MG63 (cell line): ENCODE measurements around the gene DYNLT1. TPM values are rescaled to one million over a fixed set of nuclear protein-coding genes. Genes with fewer than 3 reads are reported as not detected.
"Not testable (repeated sequence)": the region's sequence is repeated elsewhere in the genome, so short reads cannot be mapped to it uniquely, and the experiment has no call there.

Experiments used
- DNase-seq: peaks from one replicate; pipeline ENCODE4 v3.0.0-alpha.2; 2020
- H3K27me3 ChIP-seq: fragments of 250-450 bp; sonication (Bioruptor Pico); 2 replicates; pipeline ENCODE4 v1.5.1; 2020; ENCODE audit warnings: mild to moderate bottlenecking, moderate library complexity
- H3K36me3 ChIP-seq: fragments of 250-450 bp; sonication (Bioruptor Pico); 2 replicates; pipeline ENCODE4 v1.5.1; 2020; ENCODE audit warnings: mild to moderate bottlenecking, moderate library complexity
- H3K4me3 ChIP-seq: fragments of 250-450 bp; sonication (Bioruptor Pico); 2 replicates; pipeline ENCODE4 v1.5.1; 2020; ENCODE audit warnings: mild to moderate bottlenecking, moderate library complexity
- H3K9me3 ChIP-seq: fragments of 250-450 bp; sonication (Bioruptor Pico); 2 replicates; pipeline ENCODE4 v1.5.1; 2020; ENCODE audit warnings: mild to moderate bottlenecking, moderate library complexity
- total RNA-seq: library from RNA; depleted of rRNA; stranded (reverse); fragments of >200 nt; shearing (Covaris generic); gene quantifications from 2 replicates; pipeline ENCODE4 v1.2.3, GENCODE V29; 2014; ENCODE audit warnings: low replicate concordance; rRNA removed

The DYNLT1 gene
- total RNA-seq: 133 and 182 TPM in 2 replicates

DNA sequence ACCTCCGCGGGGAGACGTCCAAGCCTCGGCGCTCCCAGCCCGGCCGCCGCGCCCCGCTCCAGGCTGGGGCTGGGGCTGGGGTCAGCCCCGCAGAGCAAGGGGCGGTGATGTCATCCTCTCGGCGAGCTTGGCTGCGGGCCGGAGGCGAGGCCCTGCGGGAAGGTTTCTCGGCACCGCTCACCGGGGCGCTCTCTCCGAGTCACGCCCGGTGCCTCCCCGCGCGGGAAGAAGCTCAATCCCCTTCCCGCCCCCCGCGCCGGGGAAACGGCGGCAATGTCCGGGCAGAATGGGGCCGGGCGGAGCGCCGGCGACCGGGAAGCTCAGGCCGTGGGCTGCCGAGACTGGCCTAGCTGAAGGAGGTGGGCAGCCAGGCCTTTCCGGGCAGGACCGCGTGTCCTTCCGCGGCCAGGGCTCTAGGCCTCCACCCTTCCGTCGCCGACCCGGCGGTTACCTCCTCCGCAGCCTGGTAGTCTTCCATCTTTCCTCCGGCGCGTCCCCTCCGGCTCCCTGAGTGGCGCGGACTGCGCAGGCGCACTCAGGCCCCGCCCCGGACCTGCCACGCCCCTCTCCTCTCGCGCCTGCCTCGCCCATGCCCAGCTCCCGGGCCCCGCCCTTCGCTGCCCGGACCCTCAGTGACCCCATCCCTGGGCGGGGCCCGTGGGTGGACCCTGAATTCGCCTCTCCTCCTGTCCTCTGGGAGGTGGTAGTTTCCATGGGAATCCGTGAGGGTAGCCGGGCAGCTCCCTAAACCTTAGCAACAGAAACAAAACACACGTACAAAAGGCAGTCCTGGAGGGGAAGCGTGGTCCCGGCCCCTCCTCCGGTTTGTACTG, at the start of gene DYNLT1:
TSS of gene DYNLT1 (minus strand) at position 513 of the 833 bp plus-strand sequence. CDS start at position 478, 35 bp downstream.
- peak within 1 kb of the TSS; percentile 85 for H3K4me3 ChIP-seq
- DNase-seq: peak; percentile 96
- H3K9me3 ChIP-seq: no peaks in the 10 kb centered on the region
- H3K27me3 ChIP-seq: no peaks in the 10 kb centered on the region
- H3K36me3 ChIP-seq: peaks cover 27% of the 10 kb centered on the region

DNA sequence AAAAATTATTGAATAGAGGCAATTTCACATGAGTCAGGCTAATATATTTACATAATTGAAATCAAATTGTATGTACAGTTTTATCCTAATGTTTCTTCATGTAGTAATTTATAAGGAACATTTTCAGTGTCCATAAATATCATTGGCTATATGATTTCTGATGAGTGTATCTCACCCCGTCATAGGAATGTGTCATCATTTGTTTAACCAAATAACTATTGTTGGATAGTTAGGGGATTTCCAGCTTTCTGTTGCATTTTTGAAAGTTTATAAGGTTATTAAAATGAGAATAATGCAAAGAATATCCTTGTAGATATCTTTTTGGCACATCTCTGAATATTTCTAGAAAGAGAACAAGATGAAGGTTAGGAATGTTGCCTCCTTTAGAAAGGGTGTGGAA, 44.3 kb upstream of the DYNLT1 start:
- H3K4me3 ChIP-seq: no peak overlapping the region
- no peaks in the 10 kb centered on the region; the same call in 1 of the 2 replicates for H3K36me3 ChIP-seq
- no peaks in the 10 kb centered on the region for H3K27me3 ChIP-seq
- H3K9me3 ChIP-seq: no peaks in the 10 kb centered on the region
- DNase-seq: no peak

DNA sequence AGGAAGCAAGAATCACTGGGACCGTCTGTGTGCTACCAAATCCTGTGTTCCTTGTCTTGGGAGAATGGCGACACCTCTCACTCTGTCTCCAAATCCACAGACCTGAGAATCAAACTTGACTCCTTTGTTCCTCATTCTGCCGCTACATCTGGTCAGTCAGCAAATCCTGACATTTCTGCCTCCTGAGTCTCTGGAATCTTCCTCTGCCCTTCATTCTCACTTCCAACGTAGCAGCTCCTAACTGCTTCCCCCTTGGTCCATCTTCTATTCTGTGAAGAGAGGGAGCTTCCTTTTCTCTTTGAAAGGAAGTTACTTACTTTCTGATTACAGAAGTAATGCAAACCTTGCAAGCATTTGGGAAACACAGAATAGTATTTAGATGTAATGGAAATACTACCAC, 43.0 kb upstream of the DYNLT1 start:
- Histone ChIP-seq H3K27me3 (no peaks in the 10 kb centered on the region), H3K9me3 (no peaks in the 10 kb centered on the region), H3K4me3 (no peak overlapping the region), H3K36me3 (no peaks in the 10 kb centered on the region; the same call in 1 of the 2 replicates)
- DNase-seq: no peak

DNA sequence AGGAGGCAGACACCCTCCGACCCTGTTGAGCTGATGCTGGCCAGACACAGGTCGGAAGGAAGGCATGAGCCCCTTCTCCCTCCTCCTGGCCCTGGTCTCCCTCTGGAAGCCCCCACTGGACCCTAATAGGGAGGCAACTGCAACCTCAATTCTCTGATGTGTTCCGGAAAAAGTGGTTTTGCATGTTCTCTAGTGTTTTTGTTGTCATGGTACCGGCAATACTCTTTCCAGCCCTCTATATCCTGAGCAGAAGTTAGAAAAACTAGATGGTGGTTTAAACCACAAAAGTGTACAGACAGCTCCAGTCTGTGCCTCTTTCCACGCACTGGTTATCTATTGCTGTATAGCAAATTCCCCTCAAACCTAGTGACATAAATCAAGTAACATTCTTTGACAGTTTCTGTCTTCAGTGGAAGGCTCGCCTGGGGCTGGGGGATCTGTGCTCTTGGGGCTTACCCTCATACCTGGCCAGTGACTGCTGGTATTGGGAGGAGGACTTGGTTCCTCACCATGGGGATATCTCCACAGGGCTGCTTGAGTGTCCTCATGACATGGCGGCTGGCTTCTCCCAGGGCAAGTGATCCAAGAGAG, 42.3 kb upstream of the DYNLT1 start:
- no peaks in the 10 kb centered on the region for H3K27me3 ChIP-seq
- no peaks in the 10 kb centered on the region; the same call in 1 of the 2 replicates for H3K36me3 ChIP-seq
- DNase-seq: no peak
- no peak overlapping the region for H3K4me3 ChIP-seq
- H3K9me3 ChIP-seq: no peaks in the 10 kb centered on the region

DNA sequence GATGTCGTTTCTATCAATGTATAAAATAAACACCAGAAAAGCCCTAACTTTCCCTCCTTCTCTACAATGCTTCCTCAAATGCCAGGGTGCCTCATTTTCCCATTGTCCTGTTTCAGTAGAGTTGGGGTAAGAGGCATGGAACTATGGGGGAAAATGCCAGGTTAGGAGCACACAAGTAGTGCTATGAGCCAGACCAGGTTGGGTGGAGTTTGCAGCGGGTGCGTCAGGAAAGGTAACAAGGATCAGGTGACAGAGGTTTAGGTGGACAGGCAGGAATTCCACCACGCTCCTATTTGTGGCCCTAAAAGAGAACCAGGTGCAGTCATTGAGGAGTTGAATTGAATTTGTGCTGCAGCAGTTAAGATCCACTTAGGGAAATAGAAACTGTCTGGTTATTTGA, 41.8 kb upstream of the DYNLT1 start:
- Histone ChIP-seq H3K4me3 (no peak overlapping the region), H3K27me3 (no peaks in the 10 kb centered on the region), H3K36me3 (no peaks in the 10 kb centered on the region; the same call in 1 of the 2 replicates), H3K9me3 (no peaks in the 10 kb centered on the region)
- no peak for DNase-seq

DNA sequence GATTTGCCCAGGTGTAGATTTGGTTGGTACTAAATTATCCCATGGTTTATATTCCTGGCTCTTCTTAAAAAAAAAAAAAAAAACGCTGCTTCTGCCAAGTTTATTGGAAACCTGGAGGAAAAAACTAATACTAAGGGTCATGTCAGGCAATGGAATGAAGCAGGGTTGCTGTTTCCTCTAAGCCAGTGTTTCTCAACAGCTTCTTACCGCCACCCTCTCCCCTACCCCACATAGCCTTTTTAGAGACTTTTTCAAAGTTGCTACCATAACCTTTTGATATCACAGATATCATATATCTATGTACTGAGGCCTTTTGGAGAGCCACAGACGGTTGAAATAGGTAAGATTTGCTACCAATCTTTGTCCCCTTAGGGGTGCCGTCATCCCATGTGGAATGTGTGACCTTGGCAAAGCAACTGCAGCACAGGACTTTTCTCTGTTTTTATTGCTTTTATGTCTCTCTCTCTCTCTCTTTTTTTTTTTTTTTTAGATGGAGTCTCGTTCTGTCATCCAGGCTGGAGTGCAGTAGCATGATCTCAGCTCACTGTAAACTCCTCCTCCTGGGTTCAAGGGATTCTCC, 40.3 kb upstream of the DYNLT1 start:
- Histone ChIP-seq H3K4me3 (no peak overlapping the region), H3K27me3 (no peaks in the 10 kb centered on the region), H3K36me3 (no peaks in the 10 kb centered on the region; the same call in 1 of the 2 replicates), H3K9me3 (no peaks in the 10 kb centered on the region)
- no peak for DNase-seq

DNA sequence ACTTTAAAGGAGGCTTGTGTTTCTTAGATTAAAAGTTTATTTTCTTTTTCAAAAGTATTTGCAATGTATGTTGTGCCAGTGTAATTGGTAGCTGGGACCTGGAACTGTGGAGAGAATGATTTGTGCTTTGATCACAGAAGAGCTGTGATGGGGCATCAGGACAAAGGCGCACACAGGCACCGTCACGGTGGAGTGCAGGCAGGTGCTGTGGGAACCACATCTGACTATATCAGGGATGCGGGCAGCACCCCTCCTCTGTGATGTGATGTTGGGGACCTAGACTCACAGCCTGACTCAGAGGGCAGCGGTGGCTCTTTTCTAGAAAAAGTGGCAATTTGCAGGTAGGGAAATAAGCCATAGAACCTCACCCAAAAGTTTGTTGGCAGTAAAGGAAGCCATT, 39.8 kb upstream of the DYNLT1 start:
- H3K9me3 ChIP-seq: no peaks in the 10 kb centered on the region
- no peak overlapping the region for H3K4me3 ChIP-seq
- DNase-seq: no peak

DNA sequence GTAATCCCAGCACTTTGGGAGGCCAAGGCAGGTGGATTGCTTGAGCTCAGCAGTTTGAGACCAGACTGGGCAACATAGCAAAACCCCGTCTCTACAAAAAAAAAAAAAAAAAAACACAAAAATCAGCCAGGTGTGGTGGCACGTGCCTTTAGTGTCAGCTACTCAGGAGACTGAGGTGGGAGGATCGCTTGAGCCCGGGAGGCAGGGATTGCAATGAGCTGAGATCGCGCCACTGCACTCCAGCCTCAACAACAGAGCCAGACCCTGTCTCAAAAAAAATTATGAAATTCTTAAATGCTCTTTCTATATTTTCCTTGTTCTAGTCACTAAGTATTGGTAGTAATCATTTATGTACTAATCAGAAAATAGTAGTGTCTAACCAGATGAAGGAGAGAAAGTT, 35.9 kb upstream of the DYNLT1 start:
- no peak for DNase-seq
- Histone ChIP-seq H3K27me3 (no peaks in the 10 kb centered on the region), H3K4me3 (no peak overlapping the region), H3K36me3 (no peaks in the 10 kb centered on the region), H3K9me3 (no peaks in the 10 kb centered on the region)

More for the DNA sequence above, 39.8 kb upstream of the DYNLT1 start:
- H3K36me3 ChIP-seq: no peaks in the 10 kb centered on the region; the same call in 1 of the 2 replicates
- H3K27me3 ChIP-seq: no peaks in the 10 kb centered on the region

DNA sequence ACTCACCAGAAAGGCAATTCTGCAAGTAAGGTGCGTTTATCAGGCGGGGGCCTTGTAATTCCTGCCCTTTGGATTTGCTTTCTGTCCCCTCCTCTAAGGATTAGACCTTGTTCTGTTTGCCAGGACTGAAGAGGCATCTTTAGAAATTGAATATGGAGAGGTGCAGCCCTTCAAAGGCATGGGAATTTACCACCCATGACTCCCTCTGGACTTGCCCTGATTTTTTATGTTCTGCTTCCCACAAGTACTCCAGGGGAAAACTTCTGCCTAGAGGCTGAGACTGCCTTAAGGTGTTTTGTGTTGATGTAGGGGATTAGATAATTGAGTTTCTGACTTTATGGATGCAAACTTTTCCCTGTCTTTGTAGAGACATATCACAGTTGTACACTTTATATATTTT, 35.5 kb upstream of the DYNLT1 start:
- Histone ChIP-seq H3K9me3 (no peaks in the 10 kb centered on the region), H3K36me3 (no peaks in the 10 kb centered on the region), H3K4me3 (no peak overlapping the region), H3K27me3 (no peaks in the 10 kb centered on the region)
- DNase-seq: no peak

DNA sequence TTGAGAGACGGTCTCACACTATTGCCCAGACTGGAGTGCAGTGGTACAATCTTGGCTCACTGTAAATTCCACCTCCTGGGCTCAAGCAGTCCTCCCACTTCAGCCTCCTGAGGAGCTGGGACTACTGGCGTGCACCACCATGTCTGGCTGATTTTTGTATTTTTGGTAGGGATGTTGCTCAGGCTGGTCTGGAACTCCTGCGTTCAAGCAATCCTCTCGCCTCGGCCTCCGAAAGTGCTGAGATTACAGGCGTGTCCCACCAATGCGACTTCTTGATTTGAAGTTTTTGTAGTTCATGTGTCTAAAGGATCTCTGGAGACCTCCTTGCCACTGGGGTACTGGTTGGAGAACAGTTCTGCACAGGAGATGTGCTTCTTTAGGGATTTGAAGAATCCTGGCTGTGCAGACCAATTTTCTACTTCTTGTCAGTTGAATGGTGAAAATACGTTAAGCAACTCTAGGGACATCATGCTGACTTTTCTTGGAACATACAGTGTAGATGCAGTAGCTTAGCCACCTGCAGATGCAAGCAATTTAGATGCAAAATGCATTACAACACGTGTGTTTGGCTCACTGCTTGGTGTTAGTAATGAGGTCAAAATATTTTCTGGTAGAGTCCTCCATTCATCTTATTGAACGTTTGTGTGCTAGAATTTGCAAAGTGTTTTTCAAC, 33.5 kb upstream of the DYNLT1 start:
- DNase-seq: no peak

DNA sequence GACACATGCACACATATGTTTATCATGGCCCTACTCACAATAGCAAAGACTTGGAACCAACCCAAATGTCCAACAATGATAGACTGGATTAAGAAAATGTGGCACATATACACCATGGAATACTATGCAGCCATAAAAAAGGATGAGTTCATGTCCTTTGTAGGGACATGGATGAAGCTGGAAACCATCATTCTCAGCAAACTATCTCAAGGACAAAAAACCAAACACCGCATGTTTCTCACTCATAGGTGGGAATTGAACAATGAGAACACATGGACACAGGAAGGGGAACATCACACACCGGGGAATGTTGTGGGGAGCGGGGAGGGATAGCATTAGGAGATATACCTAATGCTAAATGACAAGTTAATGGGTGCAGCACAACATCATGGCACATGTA, 32.6 kb upstream of the DYNLT1 start:
- H3K9me3 ChIP-seq, H3K36me3 ChIP-seq, H3K4me3 ChIP-seq, H3K27me3 ChIP-seq, DNase-seq: not testable (repeated sequence)

More for the DNA sequence above, 33.5 kb upstream of the DYNLT1 start:
- H3K9me3 ChIP-seq: no peaks in the 10 kb centered on the region
- no peaks in the 10 kb centered on the region for H3K27me3 ChIP-seq
- no peak overlapping the region for H3K4me3 ChIP-seq
- no peaks in the 10 kb centered on the region for H3K36me3 ChIP-seq

DNA sequence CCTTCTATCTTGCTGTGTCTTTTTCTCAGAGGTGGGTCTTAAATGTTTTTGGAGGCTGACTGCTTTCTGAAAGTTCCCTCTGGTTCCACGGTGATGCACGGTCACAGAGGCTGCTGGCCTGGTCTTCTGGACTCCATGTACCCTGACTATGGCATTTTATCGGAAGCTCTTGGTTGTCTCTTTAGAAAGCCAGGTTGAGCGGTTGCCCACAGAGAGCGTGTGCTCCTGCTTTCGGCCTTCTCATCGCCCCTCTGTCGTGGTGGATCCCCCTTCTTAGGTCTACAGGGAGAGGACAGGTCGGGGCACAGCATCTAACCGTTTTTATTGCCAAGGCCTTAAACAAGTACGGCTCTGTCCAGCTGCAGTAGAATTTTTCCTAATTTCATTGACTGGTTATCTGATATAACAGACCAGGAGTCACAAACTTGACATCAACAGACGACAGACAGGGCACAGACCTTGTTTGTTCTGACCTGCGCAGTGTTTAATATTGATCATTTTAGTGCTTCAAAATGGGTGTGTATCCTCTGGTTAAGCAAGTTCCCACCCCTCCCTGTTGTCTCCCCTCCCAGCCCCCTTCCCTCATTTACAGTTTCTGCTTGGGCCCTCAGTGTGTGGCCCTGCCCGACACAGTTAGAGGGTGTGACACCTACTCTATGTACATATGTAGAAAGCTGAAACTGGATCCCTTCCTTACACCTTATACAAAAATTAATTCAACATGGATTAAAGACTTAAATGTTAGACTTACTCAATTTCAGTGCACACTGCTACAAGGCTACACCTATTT, 30.0 kb upstream of the DYNLT1 start:
- no peaks in the 10 kb centered on the region for H3K9me3 ChIP-seq
- no peaks in the 10 kb centered on the region for H3K36me3 ChIP-seq
- DNase-seq: no peak
- no peak overlapping the region for H3K4me3 ChIP-seq
- H3K27me3 ChIP-seq: no peaks in the 10 kb centered on the region

DNA sequence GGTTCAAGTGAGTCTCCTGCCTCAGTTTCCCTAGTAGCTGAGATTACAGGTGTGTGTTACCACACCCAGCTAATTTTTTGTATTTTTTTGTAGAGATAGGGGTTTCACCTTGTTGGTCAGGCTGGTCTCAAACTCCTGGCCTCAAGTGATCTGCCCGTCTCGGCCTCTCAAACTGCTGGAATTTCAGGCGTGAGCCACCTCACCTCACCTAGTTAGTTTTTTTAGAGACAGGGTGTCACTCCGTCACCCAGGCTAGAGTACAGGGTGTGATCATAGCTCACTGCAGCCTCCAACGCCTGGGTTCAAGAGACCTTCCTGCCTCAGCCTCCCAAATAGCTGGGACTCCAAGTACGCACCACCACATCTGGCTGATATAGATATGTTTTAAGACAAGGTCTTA, 28.2 kb upstream of the DYNLT1 start:
- Histone ChIP-seq H3K4me3 (no peak overlapping the region), H3K27me3 (no peaks in the 10 kb centered on the region), H3K9me3 (no peaks in the 10 kb centered on the region), H3K36me3 (peaks cover 5% of the 10 kb centered on the region; the same call in 1 of the 2 replicates)
- DNase-seq: no peak

DNA sequence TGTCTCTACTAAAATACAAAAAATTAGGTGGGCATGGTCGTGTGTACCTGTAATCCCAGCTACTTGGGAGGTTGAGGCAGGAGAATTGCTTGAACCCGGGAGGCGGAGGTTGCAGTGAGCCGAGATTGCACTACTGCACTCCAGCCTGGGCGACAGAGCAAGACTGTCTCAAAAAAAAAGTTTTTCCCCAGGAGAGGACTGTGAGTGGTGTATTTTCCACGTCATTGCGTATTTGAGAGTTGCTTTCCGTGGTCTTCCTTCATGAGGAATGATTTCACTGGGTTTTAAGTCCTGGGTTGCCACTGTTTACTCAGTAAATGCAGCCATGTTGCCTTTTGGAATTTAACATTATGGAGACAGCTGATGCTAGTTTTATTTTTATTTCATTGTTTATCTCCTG, 27.6 kb upstream of the DYNLT1 start:
- DNase-seq: not testable (repeated sequence)

DNA sequence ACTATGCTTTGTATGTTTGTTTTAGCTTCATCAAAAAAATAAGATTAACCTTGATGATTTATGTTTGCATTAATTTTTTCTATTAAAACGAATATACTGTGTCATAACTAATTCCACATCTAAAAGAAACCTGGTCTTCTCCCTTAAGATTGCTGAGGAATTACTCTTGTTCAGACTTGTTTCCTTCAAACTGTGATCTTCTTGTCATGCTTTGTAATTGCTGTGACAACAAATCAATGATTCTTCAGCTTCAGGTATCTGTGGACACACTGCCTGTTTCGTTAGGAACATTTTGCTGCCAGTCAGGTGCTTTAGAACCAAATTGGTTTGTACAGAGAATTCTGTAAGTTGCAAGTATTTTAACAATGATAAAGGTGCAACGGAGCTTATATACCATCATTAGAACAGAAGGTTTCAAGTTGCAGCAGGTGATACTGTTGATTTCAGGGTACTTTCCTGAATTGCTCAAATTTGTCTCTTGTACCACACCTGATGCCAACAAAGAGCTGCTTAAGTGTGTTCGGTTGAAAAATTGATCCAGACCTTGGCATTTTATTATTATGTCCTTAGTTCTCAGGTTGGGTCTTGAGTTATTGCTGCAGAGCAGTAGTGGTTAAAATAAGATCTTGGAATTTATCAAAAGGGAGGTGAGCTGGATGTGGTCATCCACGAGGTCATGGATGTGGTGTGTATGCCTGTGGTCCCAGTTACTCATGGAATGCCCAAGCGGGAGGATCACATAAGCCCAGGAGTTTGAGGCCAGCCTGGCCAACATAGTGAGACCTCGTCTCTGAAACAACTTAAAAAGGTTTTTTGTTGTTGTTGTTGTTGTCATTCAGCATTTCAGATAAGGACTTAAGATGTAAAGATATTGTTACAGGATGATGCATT, 24.8 kb upstream of the DYNLT1 start:
- Histone ChIP-seq H3K36me3 (peaks cover 5% of the 10 kb centered on the region; the same call in 1 of the 2 replicates), H3K9me3 (no peaks in the 10 kb centered on the region), H3K4me3 (no peak overlapping the region), H3K27me3 (no peaks in the 10 kb centered on the region)
- DNase-seq: no peak

More for the DNA sequence above, 27.6 kb upstream of the DYNLT1 start:
- not testable (repeated sequence) for H3K27me3 ChIP-seq, H3K4me3 ChIP-seq, H3K36me3 ChIP-seq, H3K9me3 ChIP-seq
